NT2/D1 (cell line): ENCODE data around the gene SLC8A1.

ENCODE experiments used
- DNase-seq: peaks from one replicate; pipeline ENCODE4 v3.0.0-alpha.2; 2011; ENCODE audit warnings: low read depth, low spot score
- H3K27me3 ChIP-seq: 2 replicates; pipeline ENCODE4 v1.6.0; 2011; ENCODE audit warnings: mild to moderate bottlenecking; ENCODE audit not compliant: insufficient read length, insufficient read depth
- H3K36me3 ChIP-seq: 2 replicates; pipeline ENCODE4 v1.6.1; 2011; ENCODE audit warnings: mild to moderate bottlenecking, low read length, mixed read lengths; ENCODE audit not compliant: insufficient read depth, insufficient read length
- H3K4me1 ChIP-seq: 2 replicates; pipeline ENCODE4 v1.5.1; 2011; ENCODE audit not compliant: insufficient read depth, insufficient read length
- H3K4me3 ChIP-seq: 2 replicates; pipeline ENCODE4 v1.5.1; 2011; ENCODE audit warnings: low read depth; ENCODE audit not compliant: insufficient read length
- H3K9ac ChIP-seq: 2 replicates; pipeline ENCODE4 v1.6.0; 2011; ENCODE audit warnings: low read depth; ENCODE audit not compliant: insufficient read length
- H3K9me3 ChIP-seq: 2 replicates; pipeline ENCODE4 v1.5.1; 2011; ENCODE audit warnings: mild to moderate bottlenecking, low read length; ENCODE audit not compliant: insufficient read depth
- SUZ12 ChIP-seq: IDR thresholded peaks from 2 replicates; pipeline ENCODE4 v1.6.1; 2011; ENCODE audit not compliant: insufficient read length, insufficient read depth; ENCODE audit errors: extremely low read depth
- YY1 ChIP-seq: IDR thresholded peaks from 2 replicates; pipeline ENCODE4 v1.6.1; 2011; ENCODE audit not compliant: insufficient read length, insufficient read depth
- ZNF274 ChIP-seq: IDR thresholded peaks from 2 replicates; pipeline ENCODE4 v1.6.1; 2011; ENCODE audit warnings: mild to moderate bottlenecking, low read depth, low read length

Gene SLC8A1

DNA sequence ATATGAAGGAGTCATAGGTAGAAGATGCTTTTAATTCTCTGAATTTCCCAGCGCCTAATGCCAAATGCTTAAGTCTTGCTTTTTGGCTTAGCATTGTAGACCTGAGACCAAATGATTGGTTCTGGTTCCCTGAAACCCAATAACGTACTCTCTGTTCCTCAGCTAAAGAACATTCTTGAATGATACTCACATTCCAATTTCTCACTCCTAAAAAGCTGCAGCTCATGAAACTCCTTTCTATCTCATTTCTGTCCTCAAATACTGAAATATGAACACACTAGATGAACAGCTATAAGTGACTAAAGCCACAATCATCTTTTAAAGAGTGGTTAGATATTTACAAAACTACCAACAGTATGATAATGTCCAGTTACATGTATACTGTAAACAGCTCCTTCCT is 272.1 kb downstream of the SLC8A1 start:
- DNase-seq, result no peak
- TF ChIP-seq ZNF274 (no peak), SUZ12 (no peak), YY1 (no peak)

DNA sequence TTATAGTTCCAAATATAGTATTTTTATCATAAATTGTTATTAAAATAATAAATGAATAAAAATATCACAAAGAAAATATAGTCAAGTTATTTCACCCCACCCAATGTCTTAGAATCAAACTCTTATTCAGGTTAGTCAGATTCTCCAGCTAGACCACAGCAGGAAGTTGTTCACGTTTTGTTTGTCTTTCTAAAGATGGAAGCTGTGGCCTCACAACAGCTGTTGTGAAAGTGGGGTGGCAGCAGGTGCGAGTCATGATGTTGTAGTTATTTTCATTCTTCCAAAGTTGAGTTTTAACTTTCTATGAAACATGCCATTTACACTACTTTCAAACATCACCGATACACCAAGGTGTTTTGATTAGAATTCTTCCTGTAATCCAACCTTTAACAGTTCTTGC is 272.9 kb downstream of the SLC8A1 start:
- DNase-seq, result no peak
- TF ChIP-seq ZNF274 (no peak), YY1 (no peak), SUZ12 (no peak)

More for the DNA sequence above, 272.1 kb downstream of the SLC8A1 start:
- no peak overlapping the region for H3K9ac ChIP-seq
- H3K9me3 ChIP-seq, result no peaks in the 10 kb centered on the region
- H3K4me3 ChIP-seq, result no peak overlapping the region
- H3K4me1 ChIP-seq, result no peaks in the 10 kb centered on the region
- H3K36me3 ChIP-seq, result no peaks in the 10 kb centered on the region
- H3K27me3 ChIP-seq, result no peaks in the 10 kb centered on the region

DNA sequence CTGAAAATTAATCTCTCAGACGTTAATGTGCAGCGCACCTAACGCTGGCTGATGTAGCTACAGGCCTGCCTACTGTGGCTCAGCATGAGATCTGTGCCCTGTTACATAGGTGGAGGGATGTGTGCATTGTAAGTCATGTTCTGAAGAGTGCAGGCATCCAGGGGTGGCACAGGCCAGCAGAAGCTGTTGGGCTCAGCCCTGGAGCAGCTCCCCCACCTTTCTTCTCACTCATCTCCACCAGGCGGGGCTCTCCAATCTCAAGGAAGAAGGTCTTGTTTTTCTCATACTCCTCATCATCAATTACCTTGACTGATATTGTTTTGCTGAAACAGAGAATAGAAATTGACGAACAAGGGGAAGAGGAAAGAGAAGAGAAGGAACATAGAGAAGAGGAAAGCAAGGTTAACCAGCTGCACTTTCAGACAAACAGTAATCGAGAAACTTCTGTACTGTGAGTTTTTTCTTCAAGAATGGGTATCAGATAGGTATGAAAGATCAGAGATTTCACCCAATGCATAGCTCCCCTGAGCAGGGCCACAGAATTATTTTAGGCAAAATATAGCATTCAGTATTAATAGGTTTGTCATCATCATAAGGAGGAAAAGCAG is 273.6 kb downstream of the SLC8A1 start:
- H3K27me3 ChIP-seq, result no peaks in the 10 kb centered on the region
- H3K9ac ChIP-seq, result no peak overlapping the region
- H3K36me3 ChIP-seq, result no peaks in the 10 kb centered on the region
- no peaks in the 10 kb centered on the region for H3K9me3 ChIP-seq
- TF ChIP-seq YY1 (no peak), ZNF274 (no peak), SUZ12 (no peak)
- no peaks in the 10 kb centered on the region for H3K4me1 ChIP-seq
- no peak overlapping the region for H3K4me3 ChIP-seq
- DNase-seq, result no peak

More for the DNA sequence above, 272.9 kb downstream of the SLC8A1 start:
- H3K36me3 ChIP-seq, result no peaks in the 10 kb centered on the region
- no peaks in the 10 kb centered on the region for H3K9me3 ChIP-seq
- H3K4me3 ChIP-seq, result no peak overlapping the region
- no peaks in the 10 kb centered on the region for H3K4me1 ChIP-seq
- H3K27me3 ChIP-seq, result no peaks in the 10 kb centered on the region
- H3K9ac ChIP-seq, result no peak overlapping the region

DNA sequence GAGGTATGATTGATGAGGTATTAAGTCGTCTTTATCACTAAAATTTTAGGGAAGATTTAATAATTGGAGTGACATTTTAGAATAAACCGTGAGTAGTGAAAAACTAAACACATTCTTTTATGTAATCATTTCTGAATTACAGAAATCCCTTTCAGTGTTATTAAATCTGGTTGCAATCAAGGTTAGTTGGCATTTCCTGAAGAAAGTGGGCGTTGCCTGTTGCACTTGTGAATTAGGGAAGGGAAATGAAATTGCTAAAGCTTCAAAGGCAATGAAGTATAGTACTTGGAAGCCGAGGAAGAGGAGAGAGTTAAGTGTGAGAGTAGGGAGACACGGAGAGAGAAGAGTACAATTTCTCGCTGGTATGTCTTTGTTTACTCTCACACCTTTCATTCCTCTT is 274.5 kb downstream of the SLC8A1 start:
- DNase-seq, result no peak

DNA sequence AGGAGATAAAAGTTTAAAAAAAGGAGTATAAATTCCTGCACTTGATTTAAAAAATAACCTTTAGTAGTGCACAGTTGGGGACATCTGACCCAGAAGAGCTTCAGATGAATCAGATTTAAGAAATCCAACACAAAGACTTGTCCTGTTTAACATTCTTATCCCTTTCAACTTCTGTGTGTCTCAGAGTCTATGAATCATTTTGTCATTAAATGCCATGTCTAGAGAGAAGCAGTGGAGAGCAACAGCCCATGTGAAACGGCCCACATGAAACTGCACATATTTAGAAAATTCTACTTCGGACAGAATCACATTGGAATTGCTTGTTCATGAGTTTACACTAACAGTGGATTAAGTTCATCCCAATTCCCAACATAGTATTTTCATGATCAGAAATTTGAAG is 278.6 kb downstream of the SLC8A1 start:
- DNase-seq, result no peak
- Histone ChIP-seq H3K9ac (no peak overlapping the region), H3K27me3 (no peaks in the 10 kb centered on the region), H3K4me3 (no peak overlapping the region), H3K9me3 (no peaks in the 10 kb centered on the region), H3K4me1 (no peaks in the 10 kb centered on the region), H3K36me3 (no peaks in the 10 kb centered on the region)
- TF ChIP-seq ZNF274, result no peak
- TF ChIP-seq YY1, result no peak
- no peak for TF ChIP-seq SUZ12

More for the DNA sequence above, 274.5 kb downstream of the SLC8A1 start:
- H3K9me3 ChIP-seq, result no peaks in the 10 kb centered on the region
- no peaks in the 10 kb centered on the region for H3K27me3 ChIP-seq
- TF ChIP-seq SUZ12 (no peak), YY1 (no peak), ZNF274 (no peak)
- H3K9ac ChIP-seq, result no peak overlapping the region
- no peaks in the 10 kb centered on the region for H3K4me1 ChIP-seq
- H3K36me3 ChIP-seq, result no peaks in the 10 kb centered on the region
- H3K4me3 ChIP-seq, result no peak overlapping the region

DNA sequence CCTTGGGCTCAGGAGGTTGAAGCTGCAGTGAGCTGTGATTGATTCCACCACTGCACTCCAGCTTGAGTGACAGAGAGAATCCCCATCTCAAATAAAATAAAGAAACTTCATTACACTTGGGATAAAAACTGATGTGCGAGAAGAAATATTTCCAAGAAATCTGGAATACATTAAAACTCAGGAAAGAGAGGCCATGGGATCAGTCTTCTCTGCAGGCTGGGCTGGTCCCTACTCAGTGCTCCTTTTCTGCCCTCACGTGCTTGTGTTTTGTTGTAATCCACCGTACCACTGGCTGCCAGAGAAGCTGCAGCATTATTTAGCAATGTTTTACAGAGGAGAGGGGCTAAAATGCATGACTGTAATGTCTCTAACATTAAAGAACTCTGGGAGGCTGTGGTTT is 282.0 kb downstream of the SLC8A1 start:
- TF ChIP-seq SUZ12 (no peak), YY1 (no peak), ZNF274 (no peak)
- no peaks in the 10 kb centered on the region for H3K27me3 ChIP-seq
- H3K9ac ChIP-seq, result no peak overlapping the region
- no peaks in the 10 kb centered on the region for H3K4me1 ChIP-seq
- H3K9me3 ChIP-seq, result no peaks in the 10 kb centered on the region
- H3K36me3 ChIP-seq, result no peaks in the 10 kb centered on the region
- DNase-seq, result no peak
- no peak overlapping the region for H3K4me3 ChIP-seq

DNA sequence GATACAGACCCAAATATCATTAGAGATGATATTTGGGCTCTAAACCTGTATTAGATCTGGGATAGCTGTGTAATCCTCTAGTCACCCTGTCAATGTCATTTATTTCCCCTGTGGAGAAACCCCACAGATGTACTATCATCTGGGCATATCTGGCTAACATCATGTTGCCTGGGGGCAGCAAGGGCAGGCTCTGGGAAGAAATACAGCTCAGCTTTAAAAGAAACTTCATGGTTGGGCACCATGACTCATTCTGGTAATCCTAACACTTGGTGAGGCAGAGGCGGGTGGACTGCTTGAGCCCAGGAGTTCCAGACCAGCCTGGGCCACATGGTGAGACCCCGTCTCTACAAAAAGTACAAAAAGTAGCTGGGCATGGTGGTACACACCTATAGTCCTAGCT is 282.5 kb downstream of the SLC8A1 start:
- H3K9me3 ChIP-seq, result no peaks in the 10 kb centered on the region
- H3K9ac ChIP-seq, result no peak overlapping the region
- H3K36me3 ChIP-seq, result no peaks in the 10 kb centered on the region
- no peaks in the 10 kb centered on the region for H3K27me3 ChIP-seq
- TF ChIP-seq SUZ12, result no peak
- no peak for TF ChIP-seq ZNF274
- no peak for TF ChIP-seq YY1
- no peaks in the 10 kb centered on the region for H3K4me1 ChIP-seq
- DNase-seq, result no peak
- H3K4me3 ChIP-seq, result no peak overlapping the region

DNA sequence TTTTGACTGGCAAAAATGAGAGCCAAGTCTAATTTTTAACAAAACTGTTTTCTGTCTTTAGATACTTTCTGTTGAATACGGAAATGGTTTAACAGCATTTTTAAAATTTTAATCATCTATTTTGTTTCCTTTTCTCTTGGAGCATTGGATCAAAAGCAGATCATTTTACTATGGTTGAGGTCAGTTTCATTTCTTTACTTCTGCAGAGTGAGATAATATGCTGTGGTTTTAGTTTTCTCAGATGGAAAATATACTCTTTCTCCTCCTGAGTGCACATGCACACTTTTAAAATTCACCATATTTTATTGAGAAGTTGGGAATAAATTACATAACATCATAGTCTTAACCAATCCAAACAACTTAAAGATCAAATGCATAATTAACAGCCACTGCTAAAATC is 283.3 kb downstream of the SLC8A1 start:
- Histone ChIP-seq H3K36me3 (no peaks in the 10 kb centered on the region), H3K9ac (no peak overlapping the region), H3K4me1 (no peaks in the 10 kb centered on the region), H3K4me3 (no peak overlapping the region), H3K9me3 (no peaks in the 10 kb centered on the region), H3K27me3 (no peaks in the 10 kb centered on the region)
- no peak for DNase-seq
- TF ChIP-seq ZNF274, result no peak
- TF ChIP-seq SUZ12, result no peak
- TF ChIP-seq YY1, result no peak
